HG03135 (cell line): ENCODE measurements around the gene TRIM67.
"Not testable (repeated sequence)": the region's sequence is repeated elsewhere in the genome, so short reads cannot be mapped to it uniquely, and the experiment has no call there.

Source experiments
- ATAC-seq: cut with Tn5 transposase; IDR thresholded peaks from one replicate; pipeline ENCODE4 v1.9.1; 2021; ENCODE audit warnings: mild to moderate bottlenecking, moderate library complexity; ENCODE audit not compliant: unreplicated experiment

Gene TRIM67

GRCh38 chr1:231161667-231162296, at the start of gene TRIM67:
TRIM67 (plus strand) TSS chr1:231162058; CDS start chr1:231162970, 912 bp downstream.
- ATAC-seq: no peak

- no peak for ATAC-seq
Observed at GRCh38 chr1:231116738-231117137, 45.1 kb upstream of the TRIM67 start.

- no peak for ATAC-seq
Observed at GRCh38 chr1:231118704-231119453, 43.0 kb upstream of the TRIM67 start.

GRCh38 chr1:231121533-231121932, 40.3 kb upstream of the TRIM67 start:
- ATAC-seq: no peak

- ATAC-seq: no peak
Observed at GRCh38 chr1:231122143-231122542, 39.7 kb upstream of the TRIM67 start.

GRCh38 chr1:231124746-231125145, 37.1 kb upstream of the TRIM67 start:
- ATAC-seq: no peak

- ATAC-seq: no peak
Observed at GRCh38 chr1:231125972-231126580, 35.8 kb upstream of the TRIM67 start.

- ATAC-seq: not testable (repeated sequence)
Observed at GRCh38 chr1:231127106-231127505, 34.8 kb upstream of the TRIM67 start.

GRCh38 chr1:231128471-231128870, 33.4 kb upstream of the TRIM67 start:
- not testable (repeated sequence) for ATAC-seq

GRCh38 chr1:231130544-231130943, 31.3 kb upstream of the TRIM67 start:
- no peak for ATAC-seq

- not testable (repeated sequence) for ATAC-seq
Observed at GRCh38 chr1:231132591-231132990, 29.3 kb upstream of the TRIM67 start.

- ATAC-seq: no peak
Observed at GRCh38 chr1:231134624-231135023, 27.2 kb upstream of the TRIM67 start.

- no peak for ATAC-seq
Observed at GRCh38 chr1:231138236-231138635, 23.6 kb upstream of the TRIM67 start.

- no peak for ATAC-seq
Observed at GRCh38 chr1:231139125-231139649, 22.7 kb upstream of the TRIM67 start.

- ATAC-seq: no peak
Observed at GRCh38 chr1:231139659-231140654, 21.9 kb upstream of the TRIM67 start.

GRCh38 chr1:231144416-231145193, 17.3 kb upstream of the TRIM67 start:
- ATAC-seq: no peak

- no peak for ATAC-seq
Observed at GRCh38 chr1:231147896-231148295, 14.0 kb upstream of the TRIM67 start.

- no peak for ATAC-seq
Observed at GRCh38 chr1:231151811-231152210, 10.0 kb upstream of the TRIM67 start.

GRCh38 chr1:231153726-231154125, 8.1 kb upstream of the TRIM67 start:
- no peak for ATAC-seq

- ATAC-seq: no peak
Observed at GRCh38 chr1:231155808-231156207, 6.0 kb upstream of the TRIM67 start.
